ELF-1 (cell line): ENCODE results near the gene C4orf36.

Experiments used
- DNase-seq: peaks from one replicate; pipeline ENCODE4 v3.0.0-alpha.2; 2016; ENCODE audit warnings: low read depth, low spot score

C4orf36 gene

GRCh38 chr4:86857341-86858052, 34.7 kb downstream of the C4orf36 start:
- peak; percentile 19 for DNase-seq

DNA sequence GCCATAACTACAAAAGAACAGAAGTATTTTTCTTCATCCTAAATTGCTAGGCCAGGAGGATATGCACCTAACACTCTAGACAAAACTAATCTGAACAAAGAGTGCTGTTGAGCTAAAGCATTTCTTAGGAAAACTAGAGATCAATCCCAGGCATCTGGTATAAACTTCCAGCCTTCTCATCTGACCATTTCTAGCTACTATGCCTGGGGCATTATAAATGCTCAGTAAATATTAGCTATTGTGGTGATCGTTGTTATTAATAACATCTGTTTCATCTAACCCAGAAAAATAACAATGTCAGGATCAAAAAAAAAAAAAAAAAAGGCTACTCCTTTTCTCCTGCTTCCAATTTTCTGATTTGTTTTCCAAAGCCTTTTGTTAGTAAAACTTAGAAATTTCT, 35.3 kb downstream of the C4orf36 start:
- no peak for DNase-seq

- peak; percentile 63 for DNase-seq
Measured at GRCh38 chr4:86855572-86855971, 36.6 kb downstream of the C4orf36 start.

- no peak for DNase-seq
Measured at GRCh38 chr4:86853209-86853608, 39.0 kb downstream of the C4orf36 start.

- peak; percentile 38 for DNase-seq
Measured at GRCh38 chr4:86848732-86849619, 43.2 kb downstream of the C4orf36 start, which contains the start of gene SLC10A6. Gene SLC10A6, minus strand, starts transcription at chr4:86849384. Its CDS starts 269 bp downstream, at chr4:86849115.

GRCh38 chr4:86848136-86848535, 44.1 kb downstream of the C4orf36 start:
- DNase-seq = no peak

DNA sequence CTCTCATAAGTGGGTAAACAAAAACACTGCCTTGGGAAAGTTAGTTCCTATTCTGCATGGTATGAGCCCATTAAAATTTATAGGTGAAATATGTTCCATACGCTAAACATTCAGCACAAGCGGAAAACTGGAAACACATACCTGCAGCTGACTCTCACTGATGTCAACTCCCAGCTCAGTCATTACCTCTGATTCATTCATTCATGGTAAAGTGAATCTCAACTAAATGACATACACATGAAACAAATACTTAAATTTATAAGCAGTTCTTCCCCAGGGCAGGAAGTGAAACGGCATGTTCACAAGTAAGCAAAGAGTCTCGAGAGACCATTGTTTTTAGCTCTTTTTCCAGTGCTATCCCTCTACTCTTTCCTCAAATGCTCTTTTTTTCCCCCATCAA, 44.7 kb downstream of the C4orf36 start:
- DNase-seq = no peak

DNA sequence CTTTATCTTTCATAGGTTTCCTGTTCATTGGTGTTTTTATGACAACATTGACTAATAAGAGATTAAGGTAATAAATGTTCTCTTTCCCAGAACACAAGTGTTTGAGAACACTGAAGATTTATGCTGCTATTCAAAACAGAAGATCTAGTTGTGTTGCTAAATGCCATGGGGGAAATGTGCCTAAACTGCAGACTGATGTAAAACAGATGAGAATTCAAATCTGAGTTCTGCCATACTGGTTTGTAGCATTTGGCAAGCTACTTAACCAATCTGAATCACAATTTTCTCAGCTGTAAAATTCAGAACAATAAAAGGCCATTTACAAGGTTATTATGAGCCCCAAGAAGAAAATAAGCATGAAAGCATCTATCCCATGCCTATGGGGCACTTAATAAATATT, 45.3 kb downstream of the C4orf36 start:
- DNase-seq = no peak

DNA sequence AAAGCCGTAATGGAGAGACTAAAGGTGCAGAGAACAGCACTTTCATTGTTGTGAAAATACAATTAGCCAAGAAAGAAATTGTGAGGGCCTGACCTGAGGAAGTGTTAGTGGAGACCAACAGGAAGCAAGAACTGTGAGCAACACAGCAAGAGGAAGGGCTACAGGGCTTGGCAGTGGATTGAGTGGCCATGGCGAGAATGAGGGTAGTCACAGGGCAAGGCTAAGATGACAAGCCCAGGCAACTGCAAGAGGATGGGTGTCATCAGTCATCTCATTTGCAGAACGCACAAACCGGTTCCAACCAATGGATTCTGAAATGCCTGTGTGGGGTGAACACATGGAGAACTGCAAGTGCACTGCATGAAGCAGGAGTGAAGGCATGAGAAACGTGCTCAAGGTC, 46.6 kb downstream of the C4orf36 start:
- DNase-seq = no peak

GRCh38 chr4:86841309-86841708, 50.9 kb downstream of the C4orf36 start:
- DNase-seq = no peak

DNA sequence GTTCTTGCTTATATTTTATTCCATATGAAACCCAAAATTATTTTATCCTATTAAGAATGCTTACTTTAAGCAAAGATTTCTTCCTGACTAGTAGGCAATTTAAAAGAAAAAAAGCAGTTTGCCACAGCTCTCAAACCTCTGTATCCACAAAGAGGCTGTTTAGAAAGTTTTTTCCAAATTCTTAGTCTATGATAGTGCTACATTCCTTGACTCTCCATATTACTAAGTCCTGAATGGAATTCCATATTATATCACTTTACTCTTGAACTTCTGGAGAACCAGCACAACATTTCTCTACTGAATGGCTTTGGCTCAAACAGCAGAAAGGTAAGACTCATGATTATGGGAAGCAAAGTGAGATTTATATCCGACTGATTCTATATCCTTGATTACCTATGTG, 51.4 kb downstream of the C4orf36 start:
- DNase-seq = no peak

- no peak for DNase-seq
Measured at GRCh38 chr4:86837691-86838503, 54.3 kb downstream of the C4orf36 start.

GRCh38 chr4:86835677-86836076, 56.5 kb downstream of the C4orf36 start:
- no peak for DNase-seq

GRCh38 chr4:86834901-86835300, 57.3 kb downstream of the C4orf36 start:
- DNase-seq = no peak

GRCh38 chr4:86833615-86834014, 58.6 kb downstream of the C4orf36 start:
- no peak for DNase-seq

GRCh38 chr4:86831262-86832130, 60.7 kb downstream of the C4orf36 start:
- DNase-seq = no peak
